ENCODE results near the gene NAPB. TPM values are rescaled to one million over a fixed set of nuclear protein-coding genes. Genes with fewer than 3 reads are reported as not detected.

Gene NAPB
- total and polyA plus RNA-seq, 2 of the 8 experiments (the other 6 are each of a cell fraction or from before 2014, with no cell fraction given), result 6.2 to 12.3 TPM

DNA sequence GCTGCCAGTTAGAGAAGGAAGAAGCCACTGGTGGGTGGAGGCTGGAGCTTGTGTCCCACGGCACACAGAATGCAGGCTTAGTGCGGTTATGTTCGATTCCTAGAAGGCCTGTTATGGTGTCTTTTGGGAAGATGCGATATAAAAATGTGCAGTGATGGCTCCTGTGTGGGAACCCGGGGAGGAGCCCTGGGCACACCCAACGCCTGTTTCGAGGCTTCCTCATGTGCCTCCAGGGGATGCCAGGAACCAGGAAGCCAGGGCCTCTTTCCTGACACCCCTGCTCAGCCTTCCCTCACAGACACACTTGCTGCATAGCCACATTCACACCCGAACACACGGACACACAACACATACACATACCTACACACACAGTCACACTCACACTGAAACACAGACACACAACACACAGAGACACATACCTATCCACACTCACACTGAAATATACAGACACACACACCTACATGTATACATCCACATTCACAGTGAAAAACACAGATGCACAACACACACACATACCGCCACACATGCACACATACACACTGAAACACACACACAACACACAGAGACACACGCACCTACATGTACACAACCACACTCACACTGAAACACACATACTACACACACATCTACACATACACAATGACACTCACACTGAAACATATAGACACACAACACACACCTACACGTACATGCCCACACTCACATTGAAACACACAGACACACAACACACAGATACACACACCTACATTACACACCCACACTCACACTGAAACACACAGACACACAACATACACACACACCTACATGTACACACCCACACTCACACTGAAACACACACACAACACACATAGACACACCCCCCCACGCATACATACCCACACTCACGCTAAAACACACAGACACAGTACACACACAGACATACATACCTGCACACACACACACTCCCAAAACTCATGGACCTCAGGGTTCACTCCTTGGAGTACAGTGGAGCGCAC, 32.6 kb upstream of the NAPB start (continued):
- TF ChIP-seq, protein P1, sequence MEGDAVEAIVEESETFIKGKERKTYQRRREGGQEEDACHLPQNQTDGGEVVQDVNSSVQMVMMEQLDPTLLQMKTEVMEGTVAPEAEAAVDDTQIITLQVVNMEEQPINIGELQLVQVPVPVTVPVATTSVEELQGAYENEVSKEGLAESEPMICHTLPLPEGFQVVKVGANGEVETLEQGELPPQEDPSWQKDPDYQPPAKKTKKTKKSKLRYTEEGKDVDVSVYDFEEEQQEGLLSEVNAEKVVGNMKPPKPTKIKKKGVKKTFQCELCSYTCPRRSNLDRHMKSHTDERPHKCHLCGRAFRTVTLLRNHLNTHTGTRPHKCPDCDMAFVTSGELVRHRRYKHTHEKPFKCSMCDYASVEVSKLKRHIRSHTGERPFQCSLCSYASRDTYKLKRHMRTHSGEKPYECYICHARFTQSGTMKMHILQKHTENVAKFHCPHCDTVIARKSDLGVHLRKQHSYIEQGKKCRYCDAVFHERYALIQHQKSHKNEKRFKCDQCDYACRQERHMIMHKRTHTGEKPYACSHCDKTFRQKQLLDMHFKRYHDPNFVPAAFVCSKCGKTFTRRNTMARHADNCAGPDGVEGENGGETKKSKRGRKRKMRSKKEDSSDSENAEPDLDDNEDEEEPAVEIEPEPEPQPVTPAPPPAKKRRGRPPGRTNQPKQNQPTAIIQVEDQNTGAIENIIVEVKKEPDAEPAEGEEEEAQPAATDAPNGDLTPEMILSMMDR (IDR thresholded peaks at IDR 0.05; ENCODE audit: control extremely low read depth in 1 of 3, insufficient read depth in 1 of 3, low read depth in 1 of 3, low read length in 3 of 3), result no peak
- no peak for TF ChIP-seq PHF8 (conservative IDR thresholded peaks at IDR 0.05; ENCODE audit: low read depth, low read length)
